CD14-positive monocyte (primary cell): ENCODE data around the gene WDR5. TPM values are rescaled to one million over a fixed set of nuclear protein-coding genes. Genes with fewer than 3 reads are reported as not detected.

Source experiments
- DNase-seq, 3 donors: peaks; one replicate each; pipeline ENCODE4 v3.0.0-alpha.2; 2011 to 2022
- H2AFZ ChIP-seq: 2 replicates; pipeline ENCODE4 v1.6.0; 2012; ENCODE audit warnings: mild to moderate bottlenecking, low read depth, low read length, inconsistent platforms; ENCODE audit not compliant: insufficient read depth, poor library complexity, severe bottlenecking
- H3K27ac ChIP-seq, 2 donors: 1 replicate in 1 of 2; 2 replicates in 1 of 2; pipeline ENCODE4 v1.5.1; 2012 to 2013; ENCODE audit warnings: low read length in 2 of 2, control low read depth in 1 of 2, inconsistent platforms in 1 of 2, low read depth in 1 of 2, mild to moderate bottlenecking in 1 of 2
- H3K27me3 ChIP-seq, 2 donors: one replicate each; pipeline versions ENCODE4 v1.6.0 to v1.6.1; 2011 to 2013; ENCODE audit warnings: low read length in 2 of 2; ENCODE audit not compliant: control insufficient read depth in 2 of 2, insufficient read depth in 2 of 2
- H3K36me3 ChIP-seq, 2 donors: replicated peaks in 1 of 2; 1 replicate in 1 of 2; 2 replicates in 1 of 2; pipeline versions ENCODE4 v1.5.1 to v1.6.1; 2012 to 2013; ENCODE audit warnings: low read length in 2 of 2, control low read depth in 1 of 2, inconsistent platforms in 1 of 2, mild to moderate bottlenecking in 1 of 2; ENCODE audit not compliant: insufficient read depth in 2 of 2, control insufficient read depth in 1 of 2
- H3K4me1 ChIP-seq, 2 donors: 1 replicate in 1 of 2; 2 replicates in 1 of 2; pipeline versions ENCODE4 v1.5.1 to v1.6.1; 2012 to 2013; ENCODE audit warnings: low read length in 2 of 2, control low read depth in 1 of 2, inconsistent platforms in 1 of 2, mild to moderate bottlenecking in 1 of 2, moderate library complexity in 1 of 2; ENCODE audit not compliant: insufficient read depth in 2 of 2, control insufficient read depth in 1 of 2
- H3K4me2 ChIP-seq: replicated peaks from 2 replicates; pipeline ENCODE3; 2012; ENCODE audit warnings: low read length, moderate library complexity, mild to moderate bottlenecking; ENCODE audit not compliant: poor library complexity, severe bottlenecking; ENCODE audit errors: extremely low read depth
- H3K4me3 ChIP-seq, 3 experiments: fragments of 200-600 bp in 1 of 3; sonication (generic) in 1 of 3; replicated peaks in 1 of 3; 1 replicate in 2 of 3; 2 replicates in 1 of 3; pipeline ENCODE4 v1.5.1; 2011 to 2013; ENCODE audit warnings: low read length in 3 of 3, mild to moderate bottlenecking in 3 of 3, control low read depth in 2 of 3, low read depth in 2 of 3, inconsistent platforms in 1 of 3, moderate library complexity in 1 of 3
- H3K79me2 ChIP-seq: 2 replicates; pipeline ENCODE4 v1.6.0; 2012; ENCODE audit warnings: mild to moderate bottlenecking, control low read depth, inconsistent platforms, low read length, moderate library complexity; ENCODE audit not compliant: insufficient read depth
- H3K9ac ChIP-seq: 2 replicates; pipeline ENCODE4 v1.6.0; 2017; ENCODE audit warnings: low read length, mild to moderate bottlenecking; ENCODE audit not compliant: insufficient read depth, poor library complexity, severe bottlenecking
- H3K9me3 ChIP-seq, 2 donors: replicated peaks in 1 of 2; 1 replicate in 1 of 2; 2 replicates in 1 of 2; pipeline versions ENCODE4 v1.5.1 to v1.6.1; 2012 to 2013; ENCODE audit warnings: low read length in 2 of 2, control low read depth in 1 of 2; ENCODE audit not compliant: control insufficient read depth in 1 of 2, insufficient read depth in 1 of 2
- H4K20me1 ChIP-seq: 2 replicates; pipeline ENCODE4 v1.6.0; 2012; ENCODE audit warnings: mild to moderate bottlenecking, low read length, control low read depth, moderate library complexity; ENCODE audit not compliant: insufficient read depth
- H3K27ac Mint-ChIP-seq, 7 donors: one replicate each; pipeline ENCODE4 v1.8.0; 2020; ENCODE audit warnings: mild to moderate bottlenecking in 7 of 7, mixed read lengths in 7 of 7, moderate library complexity in 6 of 7, inconsistent platforms in 2 of 7
- H3K27me3 Mint-ChIP-seq, 3 donors: one replicate each; pipeline ENCODE4 v1.8.0; 2021 to 2022; ENCODE audit warnings: low read depth in 3 of 3, mild to moderate bottlenecking in 3 of 3, mixed read lengths in 3 of 3, moderate library complexity in 3 of 3, inconsistent platforms in 1 of 3
- H3K36me3 Mint-ChIP-seq, 2 donors: one replicate each; pipeline ENCODE4 v1.8.0; 2020; ENCODE audit warnings: mixed read lengths in 2 of 2, inconsistent platforms in 1 of 2, mild to moderate bottlenecking in 1 of 2
- H3K4me1 Mint-ChIP-seq: one replicate; pipeline ENCODE4 v1.8.0; 2020; ENCODE audit warnings: mild to moderate bottlenecking, mixed read lengths
- H3K4me3 Mint-ChIP-seq, 2 donors: one replicate each; pipeline ENCODE4 v1.8.0; 2020; ENCODE audit warnings: mild to moderate bottlenecking in 2 of 2, mixed read lengths in 2 of 2, moderate library complexity in 1 of 2
- H3K9me3 Mint-ChIP-seq, 7 donors: one replicate each; pipeline ENCODE4 v1.8.0; 2020 to 2022; ENCODE audit warnings: mixed read lengths in 7 of 7, mild to moderate bottlenecking in 6 of 7, moderate library complexity in 6 of 7, inconsistent platforms in 2 of 7
- WGBS: methylation state at CpG from one replicate; pipeline ENCODE4 v1.1.5; 2013; ENCODE audit warnings: missing lambda C conversion rate; ENCODE audit not compliant: insufficient coverage; 5-methylcytosine and 5-hydroxymethylcytosine counted together
- intact Hi-C, 2 donors: fragments of 100-400 bp; cut with micrococcal nuclease; formaldehyde crosslinking; loops; one replicate each; pipeline versions ENCODE4 v1.15.0 to v1.15.1; 2023
- polyA plus RNA-seq, 3 donors: library from polyadenylated mRNA; depleted of rRNA in 1 of 3; unstranded in 2 of 3; stranded (reverse) in 1 of 3; fragments of 300-500 nt in 2 of 3; fragments of >200 nt in 1 of 3; fragmentation: Illumina TruSeq in 2 of 3; gene quantifications; 1 replicate in 2 of 3; 2 replicates in 1 of 3; pipeline ENCODE4 v1.2.3, GENCODE V29; 2012 to 2021
- TF ChIP-seq, protein P1 (sequence below): fragments of 200-600 bp; IDR thresholded peaks from one replicate; pipeline ENCODE4 v1.8.0; 2022; ENCODE audit warnings: antibody characterized with exemption, mild to moderate bottlenecking

The WDR5 gene
- polyA plus RNA-seq, 3 donors, result 8.7 to 17.3 (median 10.2) TPM

DNA sequence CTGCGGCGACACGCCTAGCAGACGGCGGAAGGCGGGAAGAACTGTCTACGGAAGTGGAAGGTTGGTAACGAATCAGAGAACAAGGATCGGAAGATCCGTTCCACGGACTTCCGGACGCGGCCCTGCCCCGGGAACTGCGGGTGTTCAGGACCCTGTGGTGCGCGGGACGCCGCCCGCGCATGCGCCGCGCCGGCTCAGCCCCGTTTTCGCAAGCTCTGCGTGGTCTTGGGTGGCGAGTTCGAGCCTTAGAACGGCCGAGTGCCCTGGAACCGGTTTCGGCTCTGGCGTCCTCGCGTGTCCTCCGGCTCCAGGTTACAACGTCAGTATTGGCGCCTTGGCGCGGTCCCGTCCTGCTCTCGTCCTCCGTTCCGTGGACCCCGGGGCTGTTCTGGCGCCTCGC lies 29.0 kb downstream of the WDR5 start:
- H3K36me3 ChIP-seq, result no peaks in the 10 kb centered on the region
- peaks cover 3 to 11% (median 6%) of the 10 kb centered on the region in 7 donors for H3K9me3 Mint-ChIP-seq
- under 1% methylated on average over 50 of the region's 50 CpGs for WGBS
- H3K79me2 ChIP-seq, result no peaks in the 10 kb centered on the region
- H3K27me3 ChIP-seq, result no peaks in the 10 kb centered on the region
- no peaks in the 10 kb centered on the region for H4K20me1 ChIP-seq
- TF ChIP-seq, protein P1, sequence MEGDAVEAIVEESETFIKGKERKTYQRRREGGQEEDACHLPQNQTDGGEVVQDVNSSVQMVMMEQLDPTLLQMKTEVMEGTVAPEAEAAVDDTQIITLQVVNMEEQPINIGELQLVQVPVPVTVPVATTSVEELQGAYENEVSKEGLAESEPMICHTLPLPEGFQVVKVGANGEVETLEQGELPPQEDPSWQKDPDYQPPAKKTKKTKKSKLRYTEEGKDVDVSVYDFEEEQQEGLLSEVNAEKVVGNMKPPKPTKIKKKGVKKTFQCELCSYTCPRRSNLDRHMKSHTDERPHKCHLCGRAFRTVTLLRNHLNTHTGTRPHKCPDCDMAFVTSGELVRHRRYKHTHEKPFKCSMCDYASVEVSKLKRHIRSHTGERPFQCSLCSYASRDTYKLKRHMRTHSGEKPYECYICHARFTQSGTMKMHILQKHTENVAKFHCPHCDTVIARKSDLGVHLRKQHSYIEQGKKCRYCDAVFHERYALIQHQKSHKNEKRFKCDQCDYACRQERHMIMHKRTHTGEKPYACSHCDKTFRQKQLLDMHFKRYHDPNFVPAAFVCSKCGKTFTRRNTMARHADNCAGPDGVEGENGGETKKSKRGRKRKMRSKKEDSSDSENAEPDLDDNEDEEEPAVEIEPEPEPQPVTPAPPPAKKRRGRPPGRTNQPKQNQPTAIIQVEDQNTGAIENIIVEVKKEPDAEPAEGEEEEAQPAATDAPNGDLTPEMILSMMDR, result no peak
- intact Hi-C loops, result loop anchor here (1.0 to 5.0 kb wide), 4 partner anchors 30 to 242 kb away; no protein-coding TSS in a partner anchor
- H3K27ac Mint-ChIP-seq, result no peak overlapping the region
- peaks cover 18 to 23% of the 10 kb centered on the region in 2 donors for H3K4me1 ChIP-seq
- no peak overlapping the region for H3K4me3 ChIP-seq
- H3K4me1 Mint-ChIP-seq, result peaks cover 24% of the 10 kb centered on the region
- no peak overlapping the region for H3K27ac ChIP-seq
- no peak overlapping the region for H3K9ac ChIP-seq
- peak overlapping the region; percentile 86 for H3K4me2 ChIP-seq
- H3K4me3 Mint-ChIP-seq, result no peak overlapping the region
- H3K36me3 Mint-ChIP-seq, result peaks cover 0 to 16% of the 10 kb centered on the region in 2 donors
- H2AFZ ChIP-seq, result no peak overlapping the region
- peaks cover 2 to 3% (median 2%) of the 10 kb centered on the region in 3 donors for H3K27me3 Mint-ChIP-seq
- H3K9me3 ChIP-seq, result peaks cover 0 to 6% of the 10 kb centered on the region in 2 donors
- no peak for DNase-seq

DNA sequence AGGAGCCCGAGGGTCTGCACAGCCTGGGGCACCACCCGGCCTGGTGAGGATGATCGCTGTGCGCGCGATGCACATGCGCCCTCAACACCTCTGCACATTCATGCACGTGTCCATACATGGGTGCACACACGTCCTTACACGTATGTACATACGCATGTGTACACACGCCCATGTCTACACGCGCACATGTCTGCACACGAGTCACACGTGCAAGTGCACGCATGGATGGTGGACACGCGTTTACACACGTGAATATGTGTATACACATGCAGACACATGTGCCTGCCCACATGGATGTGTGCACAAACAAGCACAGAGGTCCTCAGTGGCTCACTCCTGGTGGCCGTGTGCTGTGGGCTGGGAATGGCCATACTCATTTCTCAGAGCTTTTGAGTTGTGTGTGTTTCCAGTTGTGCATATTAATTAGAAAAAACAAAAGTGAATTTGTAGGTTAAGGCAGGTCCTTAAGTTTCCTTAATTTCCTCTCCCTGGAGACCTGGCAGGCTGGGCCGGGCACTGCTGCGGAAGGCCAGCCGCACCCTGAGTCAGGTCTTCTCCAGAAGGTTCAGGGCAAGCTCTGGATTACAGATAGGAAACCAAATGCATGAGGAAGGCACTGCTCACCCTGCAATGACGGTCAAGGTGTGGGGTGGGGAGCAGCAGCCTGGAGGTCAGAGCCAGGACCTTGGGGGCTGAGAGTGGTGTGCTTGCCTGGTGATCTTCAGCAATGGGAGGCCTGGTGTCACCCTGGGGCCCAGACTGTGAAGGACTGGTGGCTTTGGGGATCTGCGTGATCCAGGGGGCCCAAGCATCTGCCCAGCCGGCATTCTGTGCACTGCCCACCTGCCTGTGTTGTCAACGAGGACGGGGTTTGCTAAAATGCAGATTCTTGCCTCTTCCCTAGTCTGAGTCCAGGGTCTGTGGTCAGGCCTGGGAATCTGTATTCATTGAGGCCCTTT lies 29.8 kb downstream of the WDR5 start:
- Mint-ChIP-seq H3K27me3 (peaks cover 2 to 3% (median 2%) of the 10 kb centered on the region in 3 donors), H3K4me3 (no peak overlapping the region), H3K9me3 (peaks cover 3 to 11% (median 6%) of the 10 kb centered on the region in 7 donors), H3K36me3 (peaks cover 0 to 13% of the 10 kb centered on the region in 2 donors), H3K27ac (peak overlapping the region in 2 of 7 donors; percentile 15 to 57), H3K4me1 (peaks cover 24% of the 10 kb centered on the region)
- no peaks in the 10 kb centered on the region for H3K36me3 ChIP-seq
- no peak overlapping the region for H3K27ac ChIP-seq
- no peaks in the 10 kb centered on the region for H3K27me3 ChIP-seq
- H3K4me2 ChIP-seq, result peak overlapping the region; percentile 86
- H4K20me1 ChIP-seq, result no peaks in the 10 kb centered on the region
- no peaks in the 10 kb centered on the region for H3K79me2 ChIP-seq
- peaks cover 0 to 6% of the 10 kb centered on the region in 2 donors for H3K9me3 ChIP-seq
- H2AFZ ChIP-seq, result no peak overlapping the region
- DNase-seq, result peak in 1 of 3 donors; percentile 42
- intact Hi-C loops, result loop anchor here (2.0 to 5.0 kb wide), 2 partner anchors 157 to 241 kb away; no protein-coding TSS in a partner anchor
- no peak overlapping the region for H3K4me3 ChIP-seq
- no peak overlapping the region for H3K9ac ChIP-seq
- peaks cover 23% of the 10 kb centered on the region in 2 donors for H3K4me1 ChIP-seq
- 50% methylated on average over 25 of the region's 29 CpGs for WGBS
- TF ChIP-seq, protein P1, result no peak
